NCI-H146 treated with DMSO at 0.1 percent for 48 hours (cell line): ENCODE data around the gene ROR2.

Source experiments
- DNase-seq: peaks from one replicate; lab custom pipeline; 2025; ENCODE audit not compliant: unreplicated experiment; lab: John Stamatoyannopoulos, UW

ROR2 gene

DNA sequence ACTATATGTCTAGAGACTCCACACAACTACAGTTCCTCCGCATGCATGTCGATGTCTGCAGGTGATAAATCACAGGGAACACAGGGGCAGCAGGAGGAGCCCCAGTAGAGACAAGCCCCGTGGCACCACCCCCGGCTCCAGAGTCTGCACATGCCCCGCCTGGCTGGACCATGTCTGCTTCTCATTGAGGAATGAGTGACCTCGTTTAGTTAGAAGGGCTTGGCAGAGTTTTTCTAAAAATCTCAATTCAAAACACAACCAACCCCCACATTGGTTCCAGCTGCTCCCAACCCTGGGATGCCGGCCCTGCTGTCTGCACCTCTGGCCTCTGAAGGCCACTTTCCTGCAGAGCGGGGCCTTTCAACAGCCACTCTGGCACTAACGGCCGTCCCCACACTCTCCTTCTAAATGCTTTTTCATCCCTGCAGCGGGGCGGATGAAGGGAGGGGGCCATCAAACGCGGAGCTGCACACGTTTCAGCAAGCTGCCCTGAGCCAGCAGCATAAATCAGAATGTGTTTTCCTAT lies 106.3 kb downstream of the ROR2 start:
- no peak for DNase-seq

- no peak for DNase-seq
Observed at GRCh38 chr9:91843093-91843492, 106.9 kb downstream of the ROR2 start.

GRCh38 chr9:91842358-91843049 lies 107.5 kb downstream of the ROR2 start:
- no peak for DNase-seq

DNA sequence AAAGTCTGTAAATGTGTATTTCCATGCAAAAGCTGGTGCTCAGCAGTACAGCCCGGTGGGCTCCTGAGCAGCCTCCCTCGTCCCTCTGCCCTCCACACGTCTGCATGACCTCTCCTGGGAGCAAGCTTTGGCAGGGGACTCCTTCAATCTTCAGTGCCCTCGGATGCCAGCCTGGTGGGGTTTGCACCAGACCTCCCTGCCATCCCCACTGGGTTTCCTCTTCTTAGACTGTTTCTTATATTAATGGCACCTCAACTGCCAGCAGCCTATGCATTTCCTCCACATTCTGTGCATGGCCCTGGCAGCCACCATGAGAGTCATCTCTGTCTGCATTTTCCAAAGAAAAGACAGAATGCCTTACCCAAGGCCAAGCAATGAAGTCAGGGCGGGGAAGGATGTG lies 108.4 kb downstream of the ROR2 start:
- no peak for DNase-seq

GRCh38 chr9:91840882-91841281 lies 109.1 kb downstream of the ROR2 start:
- no peak for DNase-seq

DNA sequence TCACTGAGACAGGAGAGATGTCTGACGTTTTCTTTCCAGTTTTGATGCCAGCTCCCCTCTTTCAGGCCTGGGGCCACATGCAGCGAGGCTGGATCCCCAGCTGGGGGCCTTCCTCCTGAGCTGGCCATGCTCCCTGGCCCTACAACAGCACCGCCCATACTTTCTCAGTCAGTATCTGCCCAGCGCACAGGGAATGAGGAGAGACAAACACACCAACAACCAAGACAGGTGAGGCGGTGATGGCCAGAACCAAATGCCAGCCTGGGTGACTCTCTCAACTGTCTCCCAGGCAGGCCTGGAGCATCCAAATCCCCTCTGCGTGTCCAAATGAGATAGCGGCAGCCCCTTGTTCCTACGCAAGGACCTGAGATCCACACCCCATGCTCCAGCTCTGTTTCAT lies 109.6 kb downstream of the ROR2 start:
- no peak for DNase-seq

- no peak for DNase-seq
Observed at GRCh38 chr9:91839926-91840465, 110.0 kb downstream of the ROR2 start.

GRCh38 chr9:91837981-91838731 lies 111.9 kb downstream of the ROR2 start:
- DNase-seq, result no peak

DNA sequence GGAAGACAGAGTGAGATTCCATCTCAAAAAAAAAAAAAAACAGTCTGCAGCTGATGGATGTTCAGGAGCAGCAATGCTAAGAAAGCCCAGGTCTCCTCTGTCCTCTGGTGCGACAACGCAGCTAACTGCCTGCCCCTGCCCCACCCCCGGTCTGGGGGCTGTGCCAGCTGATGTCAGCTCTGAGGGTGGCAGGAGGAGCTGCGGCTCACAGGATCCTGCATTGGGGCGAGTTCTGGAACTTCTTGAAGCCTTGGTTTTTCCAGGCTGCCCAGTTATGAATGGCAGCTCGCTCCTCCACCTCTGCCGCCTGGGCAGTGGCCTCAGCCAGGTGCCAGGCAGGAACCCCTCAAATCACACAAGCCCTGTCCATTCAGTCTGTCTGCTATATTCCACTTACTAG lies 113.5 kb downstream of the ROR2 start:
- no peak for DNase-seq

DNA sequence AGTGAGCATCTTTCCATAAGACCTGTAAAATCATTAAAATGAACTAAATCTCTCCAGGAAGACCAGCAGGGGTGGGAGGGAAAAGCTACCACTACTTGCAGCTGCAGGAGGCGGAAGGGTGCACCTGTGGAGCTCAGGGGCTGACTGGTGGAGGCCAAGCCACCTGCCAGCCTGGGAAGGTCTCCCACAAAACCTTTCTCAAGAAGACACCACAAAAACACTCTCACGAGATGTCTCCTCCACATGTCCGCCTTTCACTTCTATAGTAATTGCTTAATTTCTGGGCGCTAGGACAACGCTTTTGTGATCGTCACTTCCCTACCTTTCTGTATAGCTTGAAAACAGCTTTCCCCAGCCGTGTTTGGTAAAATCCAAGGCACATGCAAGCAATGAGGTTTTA lies 114.4 kb downstream of the ROR2 start:
- DNase-seq, result no peak

- no peak for DNase-seq
Observed at GRCh38 chr9:91835216-91835615, 114.8 kb downstream of the ROR2 start.

DNA sequence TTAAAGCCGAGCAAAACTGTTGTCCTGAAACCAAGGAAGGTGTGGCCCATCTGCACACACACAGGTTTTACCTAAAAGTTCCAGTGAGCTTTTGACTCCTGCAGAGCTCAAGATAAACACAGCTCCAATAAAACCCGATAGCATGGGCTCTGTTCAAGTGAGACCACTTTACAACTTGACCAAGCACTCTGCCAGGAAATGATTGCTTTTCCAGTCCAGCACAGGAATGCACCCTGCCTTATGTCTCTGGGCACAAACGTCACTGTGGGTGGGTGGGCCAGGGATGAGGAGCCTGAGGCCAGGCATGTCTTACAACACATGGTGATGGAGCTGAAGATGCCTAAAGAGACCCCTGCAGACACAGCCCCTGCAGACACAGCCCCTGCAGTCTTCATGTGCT lies 115.3 kb downstream of the ROR2 start:
- no peak for DNase-seq

DNA sequence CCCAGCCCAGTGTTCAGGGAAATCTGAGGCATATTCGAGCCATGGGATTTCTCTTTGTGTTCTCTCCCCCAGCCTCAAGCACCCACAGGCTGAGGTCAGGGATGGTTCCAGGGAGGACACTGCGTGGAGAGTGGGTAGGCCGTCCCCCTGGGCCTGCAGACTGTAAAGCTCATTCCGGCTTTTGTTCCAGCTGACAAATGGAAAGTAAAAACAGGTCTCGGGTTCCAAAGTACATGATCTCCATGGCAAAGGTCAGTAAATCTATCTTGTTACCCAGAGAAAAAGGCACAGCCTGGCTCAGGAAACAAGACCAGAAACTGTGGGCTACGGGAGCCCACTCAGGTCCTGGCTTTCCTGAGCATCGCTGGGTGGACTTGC lies 116.2 kb downstream of the ROR2 start:
- DNase-seq, result no peak

DNA sequence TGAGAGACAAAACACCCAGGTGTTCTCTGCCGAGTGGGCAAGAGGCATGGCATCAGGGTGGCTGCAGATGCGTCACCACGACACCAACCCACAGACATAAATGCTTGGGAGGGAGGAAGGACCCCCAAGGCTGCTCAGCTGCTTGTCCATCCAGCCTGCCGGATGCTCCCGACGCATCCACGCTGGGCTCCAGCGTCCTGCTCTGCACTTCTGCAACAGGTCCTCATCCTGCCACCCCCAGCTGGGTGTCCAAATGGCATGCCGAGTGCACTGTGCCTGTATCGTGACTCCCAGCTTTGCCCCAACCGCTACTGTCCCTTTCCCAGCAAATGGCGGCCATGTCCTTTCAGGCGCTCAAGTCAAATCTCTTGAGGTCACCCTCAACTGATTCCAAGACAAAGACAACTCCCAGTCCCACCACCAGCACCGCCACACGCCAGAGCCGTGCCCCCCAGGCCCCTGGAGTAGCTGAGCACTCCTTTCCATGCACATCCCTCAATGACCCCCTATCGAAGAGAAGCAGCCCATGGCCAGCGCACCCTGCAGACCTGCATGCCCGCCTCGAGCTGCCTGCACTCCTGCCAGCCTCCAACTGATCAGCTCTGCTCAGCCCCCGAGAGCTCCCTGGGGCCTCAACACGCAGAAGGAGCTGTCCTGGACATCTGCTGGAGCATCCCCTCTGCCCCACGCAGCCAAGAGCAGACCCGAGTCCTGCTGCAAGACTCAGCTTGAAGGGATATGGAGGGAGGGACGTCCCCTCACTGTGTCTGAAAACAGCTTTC lies 116.7 kb downstream of the ROR2 start:
- DNase-seq, result no peak

- DNase-seq, result no peak
Observed at GRCh38 chr9:91832322-91832721, 117.7 kb downstream of the ROR2 start.

DNA sequence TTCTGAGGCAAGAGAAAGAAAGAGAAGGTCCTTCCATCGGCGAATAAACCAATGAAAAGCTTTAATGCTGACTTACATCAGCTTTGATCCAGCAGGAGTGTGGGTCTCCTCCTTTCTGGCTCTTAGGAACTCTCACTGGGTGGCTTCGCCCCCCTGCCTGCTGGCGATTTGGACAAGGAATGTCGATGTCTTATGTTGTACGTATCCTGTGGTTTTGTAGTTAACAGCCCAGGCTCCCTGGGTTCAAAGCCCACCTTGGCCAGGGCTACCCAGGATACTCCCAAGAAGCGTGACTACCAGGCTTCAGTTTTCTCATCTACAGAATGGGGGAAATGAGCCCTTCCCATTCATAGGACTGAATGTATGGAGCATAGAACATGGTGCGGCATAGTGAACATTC lies 124.2 kb downstream of the ROR2 start:
- no peak for DNase-seq

GRCh38 chr9:91825422-91825821 lies 124.6 kb downstream of the ROR2 start:
- no peak for DNase-seq

GRCh38 chr9:91824601-91825305 lies 125.3 kb downstream of the ROR2 start:
- DNase-seq, result no peak

DNA sequence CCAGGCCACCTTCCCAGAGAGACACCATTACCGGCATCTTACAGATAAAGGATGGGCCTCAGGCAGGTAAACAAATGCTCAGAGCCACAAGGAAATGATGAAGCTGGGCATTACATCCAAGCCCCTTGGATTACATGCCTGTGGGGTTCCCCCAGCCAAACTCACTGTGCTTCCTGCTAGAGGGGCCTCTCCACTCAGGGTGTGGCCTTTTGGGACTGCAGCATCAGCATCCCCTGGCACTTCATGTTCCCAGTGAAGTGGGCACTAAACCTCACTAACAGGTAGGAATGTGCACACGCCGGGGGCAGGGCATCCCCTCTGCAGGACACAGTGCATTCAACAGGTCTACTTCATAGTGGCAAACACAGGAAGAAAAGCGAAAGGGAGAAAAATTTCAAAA lies 125.9 kb downstream of the ROR2 start:
- no peak for DNase-seq

GRCh38 chr9:91820949-91821880 lies 128.8 kb downstream of the ROR2 start:
- no peak for DNase-seq
